ENCODE results near the gene MUC13.

MUC13 gene

DNA sequence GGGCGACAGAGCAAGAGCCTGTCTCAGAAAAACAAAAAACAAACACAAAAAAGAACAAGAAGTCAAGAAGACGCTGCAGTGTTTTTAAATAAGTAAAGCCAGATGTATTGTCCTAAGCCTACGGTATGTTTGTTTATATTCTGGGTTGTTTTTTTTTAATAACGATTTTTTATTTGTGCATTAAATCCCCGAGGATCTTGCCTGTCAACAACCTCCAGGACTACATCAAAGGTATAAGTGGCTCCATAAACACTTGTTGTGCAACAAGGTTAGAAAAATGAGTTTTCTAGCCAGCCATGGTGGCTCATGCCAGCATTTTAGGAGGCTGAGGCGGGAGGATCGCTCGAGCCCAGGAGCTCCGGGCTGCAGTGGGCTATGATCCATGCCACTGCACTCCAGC is 73.5 kb downstream of the MUC13 start:
- DNase-seq: no peak

- no peak for DNase-seq
Observed at GRCh38 chr3:124860599-124860998, 74.0 kb downstream of the MUC13 start.

DNA sequence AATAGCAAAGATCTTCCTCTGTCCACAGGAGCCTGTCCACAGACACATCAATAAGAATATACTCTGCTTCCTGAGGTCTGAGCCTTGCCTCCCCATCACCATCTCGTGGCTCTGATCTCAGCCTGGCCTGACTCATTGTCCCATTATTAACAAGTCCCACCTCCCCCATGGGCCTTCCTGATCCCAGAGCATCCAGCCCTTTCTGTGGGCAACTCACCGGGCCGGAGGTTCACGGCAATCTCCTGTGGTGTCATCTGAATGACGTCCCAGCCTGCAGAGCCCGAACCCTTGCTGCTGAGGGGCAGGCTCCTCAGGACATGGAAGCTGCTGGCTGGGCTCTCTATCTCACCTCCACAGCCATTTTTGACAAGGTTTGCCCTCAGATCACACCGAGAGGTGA is 75.5 kb downstream of the MUC13 start:
- DNase-seq: no peak

DNA sequence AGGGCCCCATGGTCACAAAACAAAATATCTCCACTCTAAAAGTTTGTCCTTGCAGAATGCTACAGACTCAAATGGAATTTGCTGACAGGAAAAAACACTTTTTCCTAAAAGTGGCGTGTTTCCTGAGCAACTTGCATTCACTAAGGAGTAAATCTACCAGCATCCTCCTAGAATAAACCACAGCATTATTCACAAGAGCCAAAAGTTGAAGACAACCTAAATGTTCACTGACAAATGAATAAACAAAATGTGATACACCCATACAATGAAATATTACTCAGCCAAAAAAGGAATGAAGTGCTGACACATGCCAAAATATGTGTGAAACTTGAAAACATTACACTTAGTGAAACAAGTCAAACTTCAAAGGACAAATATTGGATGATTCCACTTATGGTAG is 76.3 kb downstream of the MUC13 start:
- DNase-seq: no peak

- DNase-seq: no peak
Observed at GRCh38 chr3:124856677-124857076, 77.9 kb downstream of the MUC13 start.

Data from RPMI8226 (cell line).